ENCODE measurements around the gene MDM2. TPM values are rescaled to one million over a fixed set of nuclear protein-coding genes. Genes with fewer than 3 reads are reported as not detected.

Gene MDM2
- total and polyA plus RNA-seq, 2 of the 8 experiments (the other 6 are each of a cell fraction or from before 2014, with no cell fraction given) = 15.1 to 115 TPM

GRCh38 chr12:68893741-68894140 is 85.8 kb downstream of the MDM2 start:
- Histone ChIP-seq H3K18ac (ENCODE audit: extremely low read depth, low read length) (no peak overlapping the region), H3K9ac (replicated peaks in 1 of 4; ENCODE audit: extremely low read depth in 1 of 4, low read depth in 3 of 4, low read length in 3 of 4) (no peak overlapping the region), H3K36me3 (ENCODE audit: control insufficient read depth in 2 of 4, insufficient read depth in 4 of 4, low read length in 3 of 4) (no peaks in the 10 kb centered on the region), H2BK5ac (ENCODE audit: low read depth, low read length) (no peak overlapping the region), H2BK12ac (ENCODE audit: low read depth, low read length) (no peak overlapping the region), H4K5ac (ENCODE audit: insufficient read length, low read depth, low read length) (no peak overlapping the region), H3K27me3 (replicated peaks in 1 of 4; ENCODE audit: control insufficient read depth in 3 of 4, extremely low read depth in 1 of 4, insufficient read depth in 3 of 4, low read length in 3 of 4) (no peaks in the 10 kb centered on the region), H3K9me3 (ENCODE audit: insufficient read depth in 2 of 2, low read depth in 1 of 2, low read length in 1 of 2) (no peaks in the 10 kb centered on the region), H3K23me2 (ENCODE audit: low read depth, low read length) (no peaks in the 10 kb centered on the region), H3K4ac (replicated peaks; ENCODE audit: insufficient read length, low read depth, low read length) (no peak overlapping the region), H3K79me2 (ENCODE audit: control insufficient read depth in 1 of 2, insufficient read depth in 2 of 2, low read length in 2 of 2) (no peaks in the 10 kb centered on the region), H3K79me1 (ENCODE audit: low read depth, low read length) (no peaks in the 10 kb centered on the region), H4K91ac (replicated peaks; ENCODE audit: insufficient read length, low read length) (no peak overlapping the region), H3K23ac (ENCODE audit: insufficient read length) (no peak overlapping the region), H2BK120ac (replicated peaks; ENCODE audit: low read depth, low read length) (no peak overlapping the region), H3K56ac (replicated peaks; ENCODE audit: insufficient read length, low read depth, low read length) (no peak overlapping the region), H3K4me1 (replicated peaks in 1 of 4; ENCODE audit: control insufficient read depth in 3 of 4, insufficient read depth in 4 of 4, low read length in 3 of 4) (no peaks in the 10 kb centered on the region), H4K8ac (ENCODE audit: extremely low read depth, insufficient read depth, low read length) (no peak overlapping the region), H3K14ac (ENCODE audit: insufficient read length) (no peak overlapping the region), H2AK5ac (ENCODE audit: low read depth, low read length) (no peak overlapping the region), H4K20me1 (replicated peaks in 1 of 2; ENCODE audit: control insufficient read depth in 1 of 2, insufficient read depth in 2 of 2, low read length in 2 of 2) (no peaks in the 10 kb centered on the region), H2AFZ (ENCODE audit: low read length) (no peak overlapping the region), H2BK20ac (ENCODE audit: low read length) (no peak overlapping the region), H2BK15ac (ENCODE audit: low read length) (no peak overlapping the region), H3K27ac (ENCODE audit: low read depth, low read length) (no peak overlapping the region), H3K4me2 (ENCODE audit: insufficient read depth in 1 of 2, low read depth in 2 of 2, low read length in 2 of 2) (no peak overlapping the region), H3K4me3 (ENCODE audit: extremely low read depth in 1 of 4, insufficient read depth in 2 of 4, low read depth in 3 of 4, low read length in 4 of 4) (no peak overlapping the region)
- ChIA-PET CTCF (ENCODE audit: partially characterized antibody) (interaction anchor here (1.0 to 1.5 kb wide), 2 partner anchors 10 to 178 kb away, joined by 4 read pairs; no protein-coding TSS in a partner anchor), POLR2A (ENCODE audit: partially characterized antibody) (no interaction called here)
- no peak for FAIRE-seq
- WGBS, 2 experiments (ENCODE audit: extremely low coverage in 1 of 2, insufficient coverage in 1 of 2, insufficient read length in 1 of 2, insufficient replicate concordance in 2 of 2, low coverage in 1 of 2, low lambda C conversion rate in 2 of 2, missing lambda C conversion rate in 1 of 2) = 87% methylated on average over 3 of the region's 3 CpGs; no CpG with 5 or more reads in 1 of the 2 experiments
- no peak for DNase-seq (ENCODE audit: low read depth in 1 of 2, low spot score in 2 of 2)
- TF ChIP-seq ATF2 (IDR thresholded peaks at IDR 0.05; ENCODE audit: low read length) (no peak), PHF8 (conservative IDR thresholded peaks at IDR 0.05; ENCODE audit: low read depth, low read length) (no peak), JUN (IDR thresholded peaks at IDR 0.05; ENCODE audit: low read depth, low read length) (no peak), KDM5A (IDR thresholded peaks at IDR 0.05; ENCODE audit: low read length) (no peak), SP2 (IDR thresholded peaks at IDR 0.05; ENCODE audit: low read length) (no peak)

Measured in H1 (cell line).